Nephron progenitor cell (in vitro differentiated cells): ENCODE measurements around the gene SLC1A7.

Experiments
- DNase-seq: peaks from one replicate; pipeline ENCODE4 v3.0.0; 2021
- H3K27ac Mint-ChIP-seq: 2 replicates; pipeline ENCODE4 v1.8.0; 2021; ENCODE audit warnings: mild to moderate bottlenecking, moderate library complexity, mixed read lengths
- H3K27me3 Mint-ChIP-seq: 2 replicates; pipeline ENCODE4 v1.8.0; 2021; ENCODE audit warnings: mild to moderate bottlenecking, low read depth, mixed read lengths; ENCODE audit not compliant: poor library complexity
- H3K36me3 Mint-ChIP-seq: 2 replicates; pipeline ENCODE4 v1.8.0; 2021; ENCODE audit warnings: low read depth, mixed read lengths
- H3K4me1 Mint-ChIP-seq: 2 replicates; pipeline ENCODE4 v1.8.0; 2021; ENCODE audit warnings: mixed read lengths
- H3K4me3 Mint-ChIP-seq: 2 replicates; pipeline ENCODE4 v1.8.0; 2021; ENCODE audit warnings: mild to moderate bottlenecking, moderate library complexity, mixed read lengths
- H3K9me3 Mint-ChIP-seq: 2 replicates; pipeline ENCODE4 v1.8.0; 2021; ENCODE audit warnings: mild to moderate bottlenecking, moderate library complexity, mixed read lengths
- CTCF ChIP-seq: fragments of 200-600 bp; sonication (generic); IDR thresholded peaks from 2 replicates; pipeline ENCODE4 v1.5.0; 2021; ENCODE audit warnings: antibody characterized with exemption

SLC1A7 gene

GRCh38 chr1:53078333-53079101, 63.9 kb downstream of the SLC1A7 start:
- no peak overlapping the region for H3K27ac Mint-ChIP-seq
- H3K4me3 Mint-ChIP-seq = no peak overlapping the region
- no peak for TF ChIP-seq CTCF
- H3K9me3 Mint-ChIP-seq = no peaks in the 10 kb centered on the region
- no peak for DNase-seq
- H3K36me3 Mint-ChIP-seq = no peaks in the 10 kb centered on the region
- H3K27me3 Mint-ChIP-seq = peaks cover 13% of the 10 kb centered on the region
- peaks cover 49% of the 10 kb centered on the region for H3K4me1 Mint-ChIP-seq

GRCh38 chr1:53077599-53077965, 64.9 kb downstream of the SLC1A7 start:
- TF ChIP-seq CTCF = no peak
- no peak for DNase-seq
- no peaks in the 10 kb centered on the region for H3K9me3 Mint-ChIP-seq
- peaks cover 40% of the 10 kb centered on the region for H3K4me1 Mint-ChIP-seq
- peaks cover 13% of the 10 kb centered on the region for H3K27me3 Mint-ChIP-seq
- no peaks in the 10 kb centered on the region for H3K36me3 Mint-ChIP-seq
- no peak overlapping the region for H3K27ac Mint-ChIP-seq
- H3K4me3 Mint-ChIP-seq = no peak overlapping the region

- no peaks in the 10 kb centered on the region for H3K9me3 Mint-ChIP-seq
- peaks cover 11% of the 10 kb centered on the region for H3K27me3 Mint-ChIP-seq
- no peak overlapping the region for H3K4me3 Mint-ChIP-seq
- no peaks in the 10 kb centered on the region for H3K36me3 Mint-ChIP-seq
- H3K4me1 Mint-ChIP-seq = peaks cover 34% of the 10 kb centered on the region
- DNase-seq = no peak
- TF ChIP-seq CTCF = no peak
- H3K27ac Mint-ChIP-seq = no peak overlapping the region
Measured at GRCh38 chr1:53076721-53077598, 65.5 kb downstream of the SLC1A7 start.

- Mint-ChIP-seq H3K27me3 (peaks cover 11% of the 10 kb centered on the region), H3K27ac (no peak overlapping the region), H3K4me3 (no peak overlapping the region), H3K4me1 (peaks cover 28% of the 10 kb centered on the region), H3K9me3 (no peaks in the 10 kb centered on the region), H3K36me3 (no peaks in the 10 kb centered on the region)
- no peak for DNase-seq
- TF ChIP-seq CTCF = no peak
Measured at GRCh38 chr1:53076165-53076564, 66.3 kb downstream of the SLC1A7 start.

GRCh38 chr1:53075761-53076163, 66.7 kb downstream of the SLC1A7 start:
- Mint-ChIP-seq H3K36me3 (no peaks in the 10 kb centered on the region), H3K9me3 (no peaks in the 10 kb centered on the region), H3K27ac (no peak overlapping the region), H3K27me3 (peaks cover 11% of the 10 kb centered on the region), H3K4me1 (peaks cover 28% of the 10 kb centered on the region), H3K4me3 (no peak overlapping the region)
- no peak for DNase-seq
- no peak for TF ChIP-seq CTCF
